Measurements from ENCODE around the gene SUN2. TPM values are rescaled to one million over a fixed set of nuclear protein-coding genes. Genes with fewer than 3 reads are reported as not detected.

The SUN2 gene
- total RNA-seq, 1 donor from 2014 or later: 40.2 TPM

DNA sequence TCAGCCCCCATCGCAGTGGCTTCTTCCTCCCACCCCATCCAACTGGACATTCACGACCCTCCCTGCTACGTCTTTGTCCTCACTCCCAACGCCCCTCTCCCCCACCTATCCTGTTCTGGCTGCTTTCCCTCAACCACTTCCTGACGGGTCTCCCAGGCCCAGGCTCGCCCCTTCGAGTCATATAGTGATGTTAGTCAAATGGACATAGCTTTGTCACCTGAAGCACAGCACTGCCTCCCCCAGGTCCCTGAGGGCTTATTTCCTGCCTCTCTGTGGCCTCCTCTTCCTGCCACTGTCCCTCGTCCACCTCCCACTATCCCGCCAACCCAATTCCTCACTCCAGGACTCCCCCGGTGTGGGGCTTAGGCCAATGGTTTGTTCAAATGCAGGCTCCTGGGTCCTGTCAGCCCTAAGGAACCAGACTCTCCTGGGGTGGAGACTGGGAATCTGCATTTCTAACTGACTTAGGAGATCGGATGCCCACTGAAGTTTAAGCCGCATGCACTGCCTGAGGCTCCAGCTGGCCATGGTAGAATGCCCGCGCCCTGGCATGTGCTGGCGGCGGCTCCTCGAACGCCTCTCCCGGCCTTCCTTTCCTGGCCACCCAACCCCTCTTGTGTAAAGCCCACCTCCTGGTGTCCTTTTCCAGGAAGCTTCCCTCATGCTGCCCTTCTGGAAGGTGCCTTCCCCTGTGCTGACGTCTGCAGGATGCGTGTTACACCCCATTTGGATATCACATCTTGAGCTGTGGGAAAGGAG is 18.3 kb downstream of the SUN2 start:
- Histone ChIP-seq H3K9me3 (ENCODE audit: control insufficient read depth in 3 of 3, low read length in 3 of 3) (no peaks in the 10 kb centered on the region), H3K4me1 (ENCODE audit: control insufficient read depth in 3 of 3, insufficient read depth in 3 of 3, low read length in 3 of 3) (peaks cover 29 to 56% (median 54%) of the 10 kb centered on the region in 3 donors), H3K36me3 (ENCODE audit: control insufficient read depth in 3 of 3, insufficient read depth in 3 of 3, low read length in 3 of 3) (peaks cover 74 to 75% (median 75%) of the 10 kb centered on the region in 3 donors), H3K4me3 (ENCODE audit: low read length in 3 of 3) (no peak overlapping the region), H3K27me3 (ENCODE audit: control insufficient read depth in 3 of 3, insufficient read depth in 3 of 3, low read length in 3 of 3) (no peaks in the 10 kb centered on the region), H3K9ac (ENCODE audit: low read depth in 1 of 3, low read length in 3 of 3) (no peak overlapping the region), H3K27ac (ENCODE audit: low read depth, low read length) (no peak overlapping the region)

DNA sequence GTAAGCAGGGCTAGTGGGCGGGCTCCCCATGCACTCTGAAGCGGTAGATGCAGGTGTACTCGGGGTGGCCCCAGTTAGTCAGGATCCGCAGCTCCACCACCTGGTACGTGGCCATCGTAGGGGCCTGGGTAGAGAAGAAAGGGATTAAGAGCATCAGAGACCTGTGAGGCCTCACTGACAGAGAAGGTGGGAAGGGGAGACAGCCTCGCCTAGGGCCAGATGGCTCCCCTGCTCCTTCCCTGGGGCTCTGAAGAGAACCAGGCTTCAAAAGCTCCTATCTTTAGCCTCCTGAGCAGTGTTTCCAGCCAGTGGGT is 19.6 kb downstream of the SUN2 start:
- H3K27ac ChIP-seq (ENCODE audit: low read depth, low read length): no peak overlapping the region
- peak overlapping the region in 1 of 3 donors; percentile 25 for H3K9ac ChIP-seq (ENCODE audit: low read depth in 1 of 3, low read length in 3 of 3)
- no peaks in the 10 kb centered on the region for H3K9me3 ChIP-seq (ENCODE audit: control insufficient read depth in 3 of 3, low read length in 3 of 3)
- H3K27me3 ChIP-seq (ENCODE audit: control insufficient read depth in 3 of 3, insufficient read depth in 3 of 3, low read length in 3 of 3): no peaks in the 10 kb centered on the region
- H3K4me1 ChIP-seq (ENCODE audit: control insufficient read depth in 3 of 3, insufficient read depth in 3 of 3, low read length in 3 of 3): peaks cover 29 to 64% (median 63%) of the 10 kb centered on the region in 3 donors
- peaks cover 64 to 66% (median 65%) of the 10 kb centered on the region in 3 donors for H3K36me3 ChIP-seq (ENCODE audit: control insufficient read depth in 3 of 3, insufficient read depth in 3 of 3, low read length in 3 of 3)
- no peak overlapping the region for H3K4me3 ChIP-seq (ENCODE audit: low read length in 3 of 3)

DNA sequence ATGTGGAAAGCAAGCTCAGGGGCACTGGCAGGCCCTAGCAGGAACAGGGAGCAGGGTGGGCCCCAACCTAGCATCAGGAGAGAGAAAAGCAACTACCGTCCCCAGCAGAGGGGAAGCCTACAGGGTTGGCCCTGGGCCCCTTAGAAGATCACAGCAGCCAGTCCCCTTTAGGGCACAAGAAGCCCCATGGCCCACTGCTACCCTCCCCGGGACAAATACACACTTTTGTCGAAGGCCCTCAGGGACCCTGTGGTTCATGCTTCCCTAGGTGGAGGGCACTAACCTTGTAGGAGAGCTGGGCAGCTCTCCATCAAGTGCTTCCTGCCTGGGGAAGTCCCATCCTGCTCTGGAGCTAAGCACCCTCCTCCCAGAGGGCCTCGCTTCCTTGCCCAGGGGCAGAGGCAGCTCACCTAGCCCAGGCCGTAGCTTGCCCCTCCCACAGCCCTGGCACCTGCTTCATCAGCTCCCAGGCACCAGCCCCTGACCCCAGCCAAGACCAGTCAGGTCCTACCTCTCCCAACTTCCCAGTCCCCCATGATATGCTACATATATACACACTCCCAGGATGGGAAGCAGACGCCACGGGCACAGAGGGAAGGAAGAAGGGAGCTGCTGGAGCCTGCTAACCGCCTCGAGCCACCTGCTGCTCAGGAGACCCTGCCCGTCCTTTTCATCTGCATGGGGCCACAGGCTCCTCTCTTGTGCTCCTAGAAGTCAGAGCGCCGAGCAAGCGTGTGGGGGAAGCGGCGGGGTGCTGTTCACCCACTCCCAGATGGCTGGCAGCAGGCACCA is 20.1 kb downstream of the SUN2 start:
- H3K36me3 ChIP-seq (ENCODE audit: control insufficient read depth in 3 of 3, insufficient read depth in 3 of 3, low read length in 3 of 3): peaks cover 63 to 65% (median 64%) of the 10 kb centered on the region in 3 donors
- no peak overlapping the region for H3K4me3 ChIP-seq (ENCODE audit: low read length in 3 of 3)
- peak overlapping the region; percentile 12 to 45 (median 14) for H3K9ac ChIP-seq (ENCODE audit: low read depth in 1 of 3, low read length in 3 of 3)
- H3K27me3 ChIP-seq (ENCODE audit: control insufficient read depth in 3 of 3, insufficient read depth in 3 of 3, low read length in 3 of 3): no peaks in the 10 kb centered on the region
- no peaks in the 10 kb centered on the region for H3K9me3 ChIP-seq (ENCODE audit: control insufficient read depth in 3 of 3, low read length in 3 of 3)
- peaks cover 29 to 64% (median 60%) of the 10 kb centered on the region in 3 donors for H3K4me1 ChIP-seq (ENCODE audit: control insufficient read depth in 3 of 3, insufficient read depth in 3 of 3, low read length in 3 of 3)
- H3K27ac ChIP-seq (ENCODE audit: low read depth, low read length): peak overlapping the region; percentile 82

DNA sequence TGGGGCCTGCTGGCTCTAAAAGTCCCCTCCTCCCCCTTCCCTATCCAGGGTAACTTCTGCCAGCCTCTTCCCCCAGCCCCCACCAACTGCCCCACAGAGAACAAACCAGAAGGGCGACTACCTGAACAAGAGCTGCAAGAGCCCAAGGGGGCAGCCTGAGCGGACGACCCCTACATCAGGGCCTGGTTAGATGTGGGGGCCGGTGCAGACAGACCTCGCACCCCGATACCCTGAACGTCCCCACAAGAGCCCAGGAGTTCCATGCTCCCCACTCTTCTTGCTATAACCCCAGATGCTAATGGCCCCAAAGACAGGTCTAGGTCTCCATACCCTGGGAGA is 20.7 kb downstream of the SUN2 start:
- no peak overlapping the region for H3K4me3 ChIP-seq (ENCODE audit: low read length in 3 of 3)
- peaks cover 63 to 65% (median 64%) of the 10 kb centered on the region in 3 donors for H3K36me3 ChIP-seq (ENCODE audit: control insufficient read depth in 3 of 3, insufficient read depth in 3 of 3, low read length in 3 of 3)
- peaks cover 29 to 61% (median 55%) of the 10 kb centered on the region in 3 donors for H3K4me1 ChIP-seq (ENCODE audit: control insufficient read depth in 3 of 3, insufficient read depth in 3 of 3, low read length in 3 of 3)
- H3K27ac ChIP-seq (ENCODE audit: low read depth, low read length): peak overlapping the region; percentile 82
- H3K9ac ChIP-seq (ENCODE audit: low read depth in 1 of 3, low read length in 3 of 3): peak overlapping the region in 2 of 3 donors; percentile 12 to 45
- H3K27me3 ChIP-seq (ENCODE audit: control insufficient read depth in 3 of 3, insufficient read depth in 3 of 3, low read length in 3 of 3): no peaks in the 10 kb centered on the region
- H3K9me3 ChIP-seq (ENCODE audit: control insufficient read depth in 3 of 3, low read length in 3 of 3): no peaks in the 10 kb centered on the region

DNA sequence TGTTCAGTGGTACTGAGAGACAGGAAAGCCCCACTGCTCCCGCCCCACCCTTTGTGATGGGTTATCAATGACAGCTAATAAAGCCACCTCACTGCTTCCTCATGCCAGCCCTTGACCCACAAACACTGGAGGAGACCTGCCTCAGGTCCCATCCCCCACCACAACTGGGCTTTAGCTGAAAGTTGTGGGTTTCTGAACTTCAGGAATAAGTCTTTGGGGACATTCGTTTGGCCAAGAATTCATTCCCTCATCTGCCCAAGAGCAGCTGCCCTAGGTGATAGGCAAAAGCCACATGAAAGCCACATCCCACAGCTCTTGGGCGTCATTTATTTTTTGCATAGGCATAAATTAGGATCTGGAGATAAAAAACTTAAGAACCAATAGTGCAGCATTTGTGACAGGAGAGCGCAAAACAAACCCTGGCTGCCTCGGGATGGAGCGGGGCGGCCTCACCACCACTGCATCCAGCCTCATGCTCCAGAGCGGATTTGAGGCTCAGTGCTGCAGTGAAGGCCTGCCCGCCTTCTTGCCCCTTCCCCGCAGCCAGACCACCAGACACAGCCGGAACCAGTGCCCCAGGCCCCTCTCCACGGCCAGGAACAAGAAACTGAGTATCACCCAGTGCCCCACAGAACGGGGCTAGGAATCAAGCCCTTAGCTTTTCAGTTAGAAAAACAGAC is 21.2 kb downstream of the SUN2 start:
- Histone ChIP-seq H3K9me3 (ENCODE audit: control insufficient read depth in 3 of 3, low read length in 3 of 3) (no peaks in the 10 kb centered on the region), H3K27me3 (ENCODE audit: control insufficient read depth in 3 of 3, insufficient read depth in 3 of 3, low read length in 3 of 3) (no peaks in the 10 kb centered on the region), H3K36me3 (ENCODE audit: control insufficient read depth in 3 of 3, insufficient read depth in 3 of 3, low read length in 3 of 3) (peaks cover 63 to 65% (median 64%) of the 10 kb centered on the region in 3 donors), H3K9ac (ENCODE audit: low read depth in 1 of 3, low read length in 3 of 3) (peak overlapping the region in 2 of 3 donors; percentile 19 to 70), H3K4me1 (ENCODE audit: control insufficient read depth in 3 of 3, insufficient read depth in 3 of 3, low read length in 3 of 3) (peaks cover 28 to 56% (median 49%) of the 10 kb centered on the region in 3 donors), H3K27ac (ENCODE audit: low read depth, low read length) (peak overlapping the region; percentile 82), H3K4me3 (ENCODE audit: low read length in 3 of 3) (no peak overlapping the region)

DNA sequence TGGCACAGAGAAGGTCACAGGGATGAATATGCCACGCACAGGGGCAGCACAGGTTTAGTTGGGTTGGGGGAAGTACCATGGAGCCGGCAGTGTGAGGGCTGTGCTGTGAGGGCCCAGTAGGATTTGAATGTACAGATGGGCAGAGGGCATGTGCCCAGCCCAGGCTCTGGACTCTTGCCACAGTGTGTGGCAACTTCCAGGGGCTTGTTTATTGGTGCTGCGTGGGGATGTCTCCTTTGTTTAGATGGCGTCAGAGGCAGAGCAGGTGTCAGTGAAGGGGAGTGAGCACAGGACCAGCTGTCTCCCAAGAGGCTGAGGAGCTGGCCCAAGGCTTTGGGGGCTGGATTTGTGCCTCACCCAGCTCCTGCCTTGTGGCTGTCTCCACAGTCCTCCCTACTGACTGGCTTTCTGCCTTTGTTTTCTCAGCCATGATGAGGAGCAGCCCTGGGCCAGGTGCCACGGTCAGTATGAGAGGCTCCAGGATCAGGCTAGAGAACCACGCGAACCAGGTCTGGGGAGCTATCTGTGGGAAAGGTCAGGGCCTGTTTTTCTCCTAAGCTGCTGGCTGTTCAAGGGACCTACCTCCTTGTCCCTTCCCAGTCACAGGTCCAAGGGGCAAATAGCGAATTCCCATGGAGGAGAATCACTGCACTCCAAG is 21.9 kb downstream of the SUN2 start:
- Histone ChIP-seq H3K27me3 (ENCODE audit: control insufficient read depth in 3 of 3, insufficient read depth in 3 of 3, low read length in 3 of 3) (no peaks in the 10 kb centered on the region), H3K27ac (ENCODE audit: low read depth, low read length) (peak overlapping the region; percentile 82), H3K9me3 (ENCODE audit: control insufficient read depth in 3 of 3, low read length in 3 of 3) (no peaks in the 10 kb centered on the region), H3K9ac (ENCODE audit: low read depth in 1 of 3, low read length in 3 of 3) (peak overlapping the region in 2 of 3 donors; percentile 10 to 70), H3K4me3 (ENCODE audit: low read length in 3 of 3) (no peak overlapping the region), H3K4me1 (ENCODE audit: control insufficient read depth in 3 of 3, insufficient read depth in 3 of 3, low read length in 3 of 3) (peaks cover 20 to 51% (median 48%) of the 10 kb centered on the region in 3 donors), H3K36me3 (ENCODE audit: control insufficient read depth in 3 of 3, insufficient read depth in 3 of 3, low read length in 3 of 3) (peaks cover 63 to 65% (median 64%) of the 10 kb centered on the region in 3 donors)

DNA sequence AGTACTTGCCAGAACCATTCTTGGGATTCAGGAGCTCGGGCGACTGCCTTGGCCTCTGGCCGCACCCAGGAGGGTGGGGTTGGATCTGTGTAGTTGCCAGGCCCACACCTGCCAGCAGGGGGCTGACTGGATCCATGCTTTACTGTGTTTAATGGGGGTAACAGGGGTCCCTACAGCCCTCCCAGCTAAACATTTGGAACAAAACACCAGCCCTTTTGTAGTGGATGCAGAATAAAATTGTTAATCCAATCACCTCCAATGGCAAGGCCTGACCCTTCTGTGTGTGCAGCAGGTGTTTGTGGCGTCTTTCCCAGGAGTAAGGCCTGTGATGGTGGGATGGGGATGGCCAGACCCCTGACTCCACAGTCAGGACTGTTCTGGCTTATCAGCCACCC is 22.5 kb downstream of the SUN2 start:
- peak overlapping the region; percentile 82 for H3K27ac ChIP-seq (ENCODE audit: low read depth, low read length)
- H3K4me1 ChIP-seq (ENCODE audit: control insufficient read depth in 3 of 3, insufficient read depth in 3 of 3, low read length in 3 of 3): peaks cover 20 to 52% (median 48%) of the 10 kb centered on the region in 3 donors

DNA sequence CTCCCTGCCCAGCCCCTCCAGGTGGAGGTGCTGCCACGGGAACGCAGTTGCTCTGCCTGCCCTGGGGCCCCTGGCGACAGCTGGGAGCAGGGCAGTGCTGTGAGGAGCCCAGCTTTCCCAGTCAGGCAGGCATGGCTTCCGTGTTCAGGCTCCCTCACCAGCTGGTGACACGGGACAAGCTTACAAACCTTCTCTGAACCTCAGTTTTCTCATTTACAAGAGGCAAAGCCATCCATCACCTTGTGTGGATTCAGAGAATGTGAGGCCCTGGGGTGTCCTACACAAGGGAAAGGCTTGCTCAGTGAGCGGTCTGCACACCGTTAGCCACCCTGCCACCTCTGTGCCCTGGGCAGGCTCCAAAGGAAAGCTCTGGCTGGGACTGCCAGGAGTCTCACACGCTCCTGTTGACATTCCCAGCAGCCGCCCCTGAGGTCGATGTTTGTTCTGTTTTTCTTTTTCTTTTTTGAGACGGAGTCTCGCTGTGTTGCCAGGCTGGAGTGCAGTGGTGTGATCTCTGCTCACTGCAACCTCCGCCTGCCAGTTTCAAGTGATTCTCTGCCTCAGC is 23.5 kb downstream of the SUN2 start:
- Histone ChIP-seq H3K9me3 (ENCODE audit: control insufficient read depth in 3 of 3, low read length in 3 of 3) (no peaks in the 10 kb centered on the region), H3K27ac (ENCODE audit: low read depth, low read length) (no peak overlapping the region), H3K9ac (ENCODE audit: low read depth in 1 of 3, low read length in 3 of 3) (peak overlapping the region in 2 of 3 donors; percentile 38 to 66), H3K4me3 (ENCODE audit: low read length in 3 of 3) (no peak overlapping the region), H3K27me3 (ENCODE audit: control insufficient read depth in 3 of 3, insufficient read depth in 3 of 3, low read length in 3 of 3) (no peaks in the 10 kb centered on the region), H3K36me3 (ENCODE audit: control insufficient read depth in 3 of 3, insufficient read depth in 3 of 3, low read length in 3 of 3) (peaks cover 63 to 65% (median 64%) of the 10 kb centered on the region in 3 donors), H3K4me1 (ENCODE audit: control insufficient read depth in 3 of 3, insufficient read depth in 3 of 3, low read length in 3 of 3) (peaks cover 20 to 52% (median 48%) of the 10 kb centered on the region in 3 donors)

More for the DNA sequence above, 22.5 kb downstream of the SUN2 start:
- peak overlapping the region in 1 of 3 donors; percentile 47 for H3K9ac ChIP-seq (ENCODE audit: low read depth in 1 of 3, low read length in 3 of 3)
- no peaks in the 10 kb centered on the region for H3K9me3 ChIP-seq (ENCODE audit: control insufficient read depth in 3 of 3, low read length in 3 of 3)
- no peaks in the 10 kb centered on the region for H3K27me3 ChIP-seq (ENCODE audit: control insufficient read depth in 3 of 3, insufficient read depth in 3 of 3, low read length in 3 of 3)
- peaks cover 63 to 65% (median 64%) of the 10 kb centered on the region in 3 donors for H3K36me3 ChIP-seq (ENCODE audit: control insufficient read depth in 3 of 3, insufficient read depth in 3 of 3, low read length in 3 of 3)
- H3K4me3 ChIP-seq (ENCODE audit: low read length in 3 of 3): no peak overlapping the region

DNA sequence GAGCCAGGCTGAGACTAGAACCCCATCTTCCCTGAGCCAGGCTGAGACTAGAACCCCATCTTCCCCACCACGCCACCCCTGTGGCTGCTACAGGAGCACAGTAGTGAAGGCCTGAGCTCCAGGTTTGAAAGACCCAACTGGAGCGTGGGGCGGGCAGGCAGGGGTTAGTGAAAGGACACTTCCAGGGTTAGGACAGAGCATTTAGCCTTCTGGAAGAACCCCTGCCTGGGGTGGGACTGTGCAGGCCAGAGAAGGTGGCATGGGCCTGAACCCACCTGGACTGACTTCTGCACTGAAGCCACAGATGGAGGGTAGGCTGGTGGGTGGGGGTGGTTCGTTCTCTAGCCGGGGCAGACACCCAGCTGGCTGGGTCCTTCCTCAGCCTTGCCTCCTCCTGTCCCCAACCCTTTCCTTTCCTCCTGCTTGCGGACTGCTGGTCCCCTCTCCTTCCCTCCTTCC is 24.1 kb downstream of the SUN2 start:
- peaks cover 63 to 65% (median 64%) of the 10 kb centered on the region in 3 donors for H3K36me3 ChIP-seq (ENCODE audit: control insufficient read depth in 3 of 3, insufficient read depth in 3 of 3, low read length in 3 of 3)
- H3K27ac ChIP-seq (ENCODE audit: low read depth, low read length): no peak overlapping the region
- H3K4me1 ChIP-seq (ENCODE audit: control insufficient read depth in 3 of 3, insufficient read depth in 3 of 3, low read length in 3 of 3): peaks cover 20 to 52% (median 48%) of the 10 kb centered on the region in 3 donors
- peak overlapping the region in 2 of 3 donors; percentile 38 to 66 for H3K9ac ChIP-seq (ENCODE audit: low read depth in 1 of 3, low read length in 3 of 3)
- H3K9me3 ChIP-seq (ENCODE audit: control insufficient read depth in 3 of 3, low read length in 3 of 3): no peaks in the 10 kb centered on the region
- no peaks in the 10 kb centered on the region for H3K27me3 ChIP-seq (ENCODE audit: control insufficient read depth in 3 of 3, insufficient read depth in 3 of 3, low read length in 3 of 3)
- no peak overlapping the region for H3K4me3 ChIP-seq (ENCODE audit: low read length in 3 of 3)
